GM13976 (cell line): ENCODE results near the gene VMP1.
A peak's percentile ranks its signal among the peaks of the same experiment; 100 is the strongest.
"Not testable (repeated sequence)": the region's sequence is repeated elsewhere in the genome, so short reads cannot be mapped to it uniquely, and the experiment has no call there.

Source experiments
- DNase-seq: peaks from one replicate; pipeline ENCODE4 v3.0.0; 2012; ENCODE audit warnings: low spot score
- CTCF ChIP-seq: IDR thresholded peaks from 2 replicates; pipeline ENCODE4 v1.5.1; 2012; ENCODE audit warnings: borderline replicate concordance, mild to moderate bottlenecking; ENCODE audit not compliant: insufficient read depth; ENCODE audit errors: extremely low read depth, missing control alignments, control extremely low read depth
- in situ Hi-C: fragments of 300-500 bp; cut with MboI; formaldehyde crosslinking; loops from one replicate; pipeline ENCODE4 v1.12.0; 2022; ENCODE audit warnings: low sequenced_read_pairs, mixed read lengths, inconsistent platforms; ENCODE audit not compliant: unreplicated experiment

The VMP1 gene

GRCh38 chr17:59757881-59758385, 50.5 kb downstream of the VMP1 start:
- no peak for DNase-seq
- no peak for TF ChIP-seq CTCF
- in situ Hi-C loops, result loop anchor here (10.0 kb wide), 1 partner anchor 277 kb away; no protein-coding TSS in a partner anchor

GRCh38 chr17:59758998-59759651, 51.7 kb downstream of the VMP1 start:
- in situ Hi-C loops, result loop anchor here (10.0 kb wide), 1 partner anchor 276 kb away; no protein-coding TSS in a partner anchor
- DNase-seq, result not testable (repeated sequence)

GRCh38 chr17:59760160-59760559, 52.7 kb downstream of the VMP1 start:
- TF ChIP-seq CTCF, result no peak
- in situ Hi-C loops, result no loop called here
- no peak for DNase-seq

- no peak for DNase-seq
- in situ Hi-C loops, result no loop called here
- TF ChIP-seq CTCF, result no peak
These were observed 54.1 kb downstream of the VMP1 start for GRCh38 chr17:59761385-59762048.

- peak; percentile 59 for DNase-seq
- no peak for TF ChIP-seq CTCF
- in situ Hi-C loops, result no loop called here
These were observed 54.8 kb downstream of the VMP1 start for GRCh38 chr17:59762049-59762823.

- no peak for TF ChIP-seq CTCF
- in situ Hi-C loops, result no loop called here
- no peak for DNase-seq
These were observed 55.4 kb downstream of the VMP1 start for GRCh38 chr17:59762824-59763374.

- TF ChIP-seq CTCF, result no peak
- in situ Hi-C loops, result no loop called here
- DNase-seq, result no peak
These were observed 56.4 kb downstream of the VMP1 start for GRCh38 chr17:59763861-59764260.
